DLD1 (cell line): ENCODE results near the gene ZNF503.

Experiments used
- in situ Hi-C: cut with HindIII; loops from 2 replicates; pipeline ENCODE4 v1.10.0; 2017; ENCODE audit warnings: low sequenced_read_pairs

ZNF503 gene

GRCh38 chr10:75401569-75402485 is at the start of gene ZNF503:
ZNF503 (minus strand) TSS chr10:75401764; CDS start chr10:75401419, 345 bp downstream.
- in situ Hi-C loops, result no loop called here

GRCh38 chr10:75450644-75451640 is 49.4 kb upstream of the ZNF503 start:
- in situ Hi-C loops, result no loop called here

DNA sequence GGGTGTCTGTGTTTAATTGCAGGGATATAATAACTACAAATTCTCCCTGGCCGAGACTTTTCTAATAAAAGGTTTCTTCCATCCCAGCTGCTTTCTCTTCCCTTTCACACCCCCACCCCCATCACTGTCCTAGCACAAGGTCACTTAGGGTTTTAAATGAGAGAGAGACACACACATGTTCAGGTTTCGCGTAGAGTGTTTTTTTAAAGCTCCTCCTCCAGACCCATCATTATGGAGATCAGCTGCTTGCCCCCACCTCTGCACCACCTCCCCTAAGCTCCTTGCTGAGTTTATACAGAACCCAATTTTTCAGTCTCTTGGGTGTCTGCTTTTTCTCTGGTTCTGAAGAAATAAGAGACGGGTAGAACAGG is 48.5 kb upstream of the ZNF503 start:
- in situ Hi-C loops, result no loop called here

- in situ Hi-C loops, result no loop called here
Measured at GRCh38 chr10:75449382-75450074, 48.0 kb upstream of the ZNF503 start.

DNA sequence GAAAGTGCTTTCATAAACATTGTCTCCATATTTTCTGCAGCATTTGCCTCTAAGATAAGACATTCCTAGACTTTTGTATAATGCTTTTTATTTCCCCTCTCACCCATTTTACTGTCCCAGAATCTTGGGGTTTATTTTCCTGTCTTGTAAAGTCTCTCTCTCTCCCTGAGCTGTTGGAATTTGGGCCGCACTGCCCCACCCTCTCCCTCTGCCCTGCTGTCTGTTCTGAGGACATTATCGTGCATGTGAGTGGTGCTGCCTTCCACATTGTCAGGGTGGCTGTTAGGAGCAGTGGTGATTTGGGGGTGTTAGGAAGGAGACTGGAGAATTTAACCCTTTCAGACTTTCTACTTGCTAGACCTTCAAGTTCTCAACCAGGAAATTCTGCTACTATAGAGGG is 46.6 kb upstream of the ZNF503 start:
- in situ Hi-C loops, result no loop called here

DNA sequence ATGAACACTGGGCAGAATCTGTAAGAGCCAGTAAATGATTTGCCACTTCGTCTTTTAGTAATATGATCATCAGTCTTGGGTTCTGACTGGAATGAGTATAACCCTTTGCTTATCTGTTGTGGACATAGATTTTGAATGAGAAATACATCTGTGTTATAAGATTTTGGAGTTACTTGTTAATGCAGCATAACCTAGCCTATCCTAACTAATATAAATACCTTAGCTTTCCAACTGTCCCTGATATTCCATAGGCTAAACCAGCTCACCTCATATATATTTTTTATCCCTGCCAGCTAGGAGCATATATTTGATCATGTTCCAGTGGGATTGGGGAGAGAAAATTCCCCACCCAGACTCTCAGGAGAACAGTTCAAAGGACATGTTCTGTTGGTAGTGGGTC is 44.9 kb upstream of the ZNF503 start:
- in situ Hi-C loops, result no loop called here

DNA sequence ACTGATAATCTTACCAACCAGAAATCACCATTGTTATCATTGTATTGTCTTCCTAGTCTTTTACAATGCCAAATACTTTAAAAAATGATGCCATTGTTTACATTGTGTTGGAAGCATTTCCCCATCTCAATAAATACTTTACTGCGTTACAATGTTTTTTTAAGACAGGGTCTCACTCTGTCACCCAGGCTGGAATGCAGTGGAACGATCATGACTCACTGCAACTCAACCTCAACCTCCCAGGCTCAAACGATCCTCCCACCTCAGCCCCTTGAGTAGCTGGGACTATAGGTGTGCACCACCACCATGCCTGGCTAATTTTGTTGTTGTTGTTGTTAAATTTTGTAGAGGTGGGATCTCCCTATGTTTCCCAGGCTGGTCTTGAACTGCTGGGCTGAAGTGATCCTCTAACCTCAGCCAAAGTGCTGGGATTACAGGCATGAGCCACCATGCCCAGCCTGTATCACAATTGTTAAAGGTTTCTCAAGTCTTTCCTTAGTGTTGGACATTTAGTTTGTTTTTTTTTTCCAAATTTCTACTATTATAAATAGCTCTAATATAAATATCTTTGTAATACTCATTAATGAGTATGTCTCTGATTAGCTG is 43.3 kb upstream of the ZNF503 start:
- in situ Hi-C loops, result no loop called here

- in situ Hi-C loops, result no loop called here
Measured at GRCh38 chr10:75443362-75443761, 41.8 kb upstream of the ZNF503 start.

DNA sequence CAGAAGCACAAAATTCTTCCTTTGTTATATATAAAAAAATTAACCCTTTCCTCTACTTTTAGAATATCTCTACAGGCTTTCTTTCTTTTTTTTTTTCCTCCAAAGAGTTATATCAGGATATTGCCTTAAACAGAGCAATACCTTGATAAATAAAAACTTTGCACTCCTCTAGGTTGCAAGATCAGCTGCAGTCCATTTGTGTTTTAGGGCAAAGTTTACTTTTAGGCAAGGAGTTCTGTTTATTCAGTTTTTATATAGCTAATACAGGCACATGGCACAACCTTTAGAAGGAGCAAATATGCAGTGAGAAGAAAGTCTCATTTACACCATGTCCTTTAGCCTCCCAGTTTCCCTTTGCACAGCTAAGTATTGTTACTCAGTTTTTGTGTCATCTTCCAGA is 40.1 kb upstream of the ZNF503 start:
- in situ Hi-C loops, result no loop called here

- in situ Hi-C loops, result no loop called here
Measured at GRCh38 chr10:75441196-75441595, 39.6 kb upstream of the ZNF503 start.

- in situ Hi-C loops, result no loop called here
Measured at GRCh38 chr10:75440271-75440793, 38.8 kb upstream of the ZNF503 start.

GRCh38 chr10:75439811-75440210 is 38.2 kb upstream of the ZNF503 start:
- in situ Hi-C loops, result no loop called here

- in situ Hi-C loops, result no loop called here
Measured at GRCh38 chr10:75438275-75438674, 36.7 kb upstream of the ZNF503 start.

DNA sequence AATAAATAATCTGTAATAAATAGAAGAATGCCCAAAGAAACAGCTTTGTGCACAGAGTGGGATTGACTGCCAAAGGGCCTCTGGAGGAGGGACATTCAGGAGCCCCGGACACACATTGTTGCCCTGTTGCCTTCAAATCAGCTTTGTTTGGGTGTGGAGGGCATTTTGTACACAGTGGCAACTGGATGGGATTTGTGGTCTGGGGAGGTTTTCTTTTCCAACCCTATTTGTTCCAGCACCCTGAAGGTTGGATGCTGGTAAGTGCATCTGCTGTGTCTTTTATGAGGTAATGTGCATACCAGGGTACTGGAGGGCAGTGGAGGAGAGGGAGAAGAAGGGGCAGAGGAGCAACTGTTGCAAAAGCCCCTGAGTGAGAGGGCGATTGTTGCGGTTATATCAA is 36.1 kb upstream of the ZNF503 start:
- in situ Hi-C loops, result no loop called here

DNA sequence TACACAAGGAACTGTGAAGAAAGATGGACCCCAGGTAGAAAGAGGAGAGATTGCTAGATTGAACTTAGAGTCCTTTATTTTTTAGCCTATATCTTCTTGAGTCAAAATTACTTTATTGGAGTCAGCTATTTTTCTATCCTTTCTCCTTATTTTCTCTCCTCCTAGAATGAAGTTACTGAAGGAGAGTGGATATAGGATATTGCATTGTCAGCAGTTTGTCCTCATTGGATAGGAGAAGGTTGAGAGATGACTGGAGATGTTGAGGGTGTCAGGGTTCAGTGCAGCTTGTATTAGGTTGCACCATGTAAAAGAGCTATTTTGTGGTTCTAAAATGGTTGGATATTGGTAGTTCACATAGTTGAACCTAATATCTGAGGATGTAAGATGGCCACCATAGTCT is 35.3 kb upstream of the ZNF503 start:
- in situ Hi-C loops, result no loop called here

- in situ Hi-C loops, result no loop called here
Measured at GRCh38 chr10:75435291-75435690, 33.7 kb upstream of the ZNF503 start.

GRCh38 chr10:75434291-75434690 is 32.7 kb upstream of the ZNF503 start:
- in situ Hi-C loops, result no loop called here

GRCh38 chr10:75433216-75433615 is 31.7 kb upstream of the ZNF503 start:
- in situ Hi-C loops, result no loop called here

GRCh38 chr10:75432763-75433162 is 31.2 kb upstream of the ZNF503 start:
- in situ Hi-C loops, result no loop called here

DNA sequence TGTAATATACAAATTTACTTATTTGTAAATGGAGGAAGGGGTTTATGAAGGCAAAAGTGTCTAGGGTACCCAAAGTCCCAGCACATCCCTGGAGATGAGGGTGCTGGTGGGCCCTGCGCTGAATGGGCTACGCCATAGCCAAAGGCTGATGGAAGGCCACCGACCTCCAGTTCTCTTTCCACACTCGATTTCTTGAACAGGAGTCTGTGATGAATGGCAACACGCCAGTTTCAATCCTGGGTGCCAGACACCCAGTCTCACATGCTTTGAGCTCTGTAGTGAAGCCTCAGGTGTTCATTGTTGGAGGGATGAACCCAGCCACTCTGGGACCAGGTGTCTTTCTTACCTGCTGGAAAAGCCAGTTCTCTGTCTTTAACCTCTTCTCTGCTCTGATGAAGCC is 30.6 kb upstream of the ZNF503 start:
- in situ Hi-C loops, result no loop called here
